ENCODE results near the gene CELF2.

Gene CELF2

DNA sequence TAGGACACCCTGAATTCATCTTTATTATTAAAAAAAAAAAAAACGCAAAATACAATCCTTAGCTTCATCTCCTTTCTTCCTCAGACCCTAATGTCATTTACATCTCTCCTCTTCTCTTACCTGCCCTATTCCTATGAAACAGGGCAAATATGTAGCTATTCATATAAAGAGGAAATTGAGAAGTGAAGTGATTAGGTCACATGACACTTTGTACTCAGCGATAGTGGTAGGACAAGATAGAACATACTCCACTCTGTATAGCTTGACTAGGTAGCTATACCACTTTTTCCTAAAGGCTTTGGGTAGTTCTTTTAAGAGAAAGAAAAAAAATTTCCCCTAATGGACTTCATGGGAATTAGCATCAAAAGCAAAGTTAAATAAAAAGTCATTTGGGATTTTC, 6.2 kb upstream of the CELF2 start:
- TF ChIP-seq, protein P1, sequence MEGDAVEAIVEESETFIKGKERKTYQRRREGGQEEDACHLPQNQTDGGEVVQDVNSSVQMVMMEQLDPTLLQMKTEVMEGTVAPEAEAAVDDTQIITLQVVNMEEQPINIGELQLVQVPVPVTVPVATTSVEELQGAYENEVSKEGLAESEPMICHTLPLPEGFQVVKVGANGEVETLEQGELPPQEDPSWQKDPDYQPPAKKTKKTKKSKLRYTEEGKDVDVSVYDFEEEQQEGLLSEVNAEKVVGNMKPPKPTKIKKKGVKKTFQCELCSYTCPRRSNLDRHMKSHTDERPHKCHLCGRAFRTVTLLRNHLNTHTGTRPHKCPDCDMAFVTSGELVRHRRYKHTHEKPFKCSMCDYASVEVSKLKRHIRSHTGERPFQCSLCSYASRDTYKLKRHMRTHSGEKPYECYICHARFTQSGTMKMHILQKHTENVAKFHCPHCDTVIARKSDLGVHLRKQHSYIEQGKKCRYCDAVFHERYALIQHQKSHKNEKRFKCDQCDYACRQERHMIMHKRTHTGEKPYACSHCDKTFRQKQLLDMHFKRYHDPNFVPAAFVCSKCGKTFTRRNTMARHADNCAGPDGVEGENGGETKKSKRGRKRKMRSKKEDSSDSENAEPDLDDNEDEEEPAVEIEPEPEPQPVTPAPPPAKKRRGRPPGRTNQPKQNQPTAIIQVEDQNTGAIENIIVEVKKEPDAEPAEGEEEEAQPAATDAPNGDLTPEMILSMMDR (conservative IDR thresholded peaks at IDR 0.05), result no peak
- TF ChIP-seq ZFX (IDR thresholded peaks at IDR 0.05), result no peak
- no peak overlapping the region for H3K27ac ChIP-seq

- no peak for TF ChIP-seq ZFX (IDR thresholded peaks at IDR 0.05)
- TF ChIP-seq, protein P1 (conservative IDR thresholded peaks at IDR 0.05), result no peak
- no peak overlapping the region for H3K27ac ChIP-seq
These were observed 5.7 kb upstream of the CELF2 start for GRCh38 chr10:11011984-11012383.

- no peak overlapping the region for H3K27ac ChIP-seq
- no peak for TF ChIP-seq ZFX (IDR thresholded peaks at IDR 0.05)
- TF ChIP-seq, protein P1 (conservative IDR thresholded peaks at IDR 0.05), result no peak
These were observed 5.0 kb upstream of the CELF2 start for GRCh38 chr10:11012421-11013295.

GRCh38 chr10:11013836-11014235, 3.8 kb upstream of the CELF2 start:
- TF ChIP-seq, protein P1 (conservative IDR thresholded peaks at IDR 0.05), result no peak
- no peak for TF ChIP-seq ZFX (IDR thresholded peaks at IDR 0.05)
- no peak overlapping the region for H3K27ac ChIP-seq

- H3K27ac ChIP-seq, result no peak overlapping the region
- no peak for TF ChIP-seq ZFX (IDR thresholded peaks at IDR 0.05)
- TF ChIP-seq, protein P1 (conservative IDR thresholded peaks at IDR 0.05), result no peak
These were observed 2.8 kb upstream of the CELF2 start for GRCh38 chr10:11014671-11015445.

- H3K27ac ChIP-seq, result no peak overlapping the region
- TF ChIP-seq ZFX (IDR thresholded peaks at IDR 0.05), result no peak
- TF ChIP-seq, protein P1 (conservative IDR thresholded peaks at IDR 0.05), result no peak
These were observed 2.2 kb upstream of the CELF2 start for GRCh38 chr10:11015446-11015934.
